Mesothelial cell of epicardium (in vitro differentiated cells): Measurements from ENCODE around the gene NPIPA1. TPM values are rescaled to one million over a fixed set of nuclear protein-coding genes. Genes with fewer than 3 reads are reported as not detected.
"Not testable (repeated sequence)": the region's sequence is repeated elsewhere in the genome, so short reads cannot be mapped to it uniquely, and the experiment has no call there.

Experiments used
- DNase-seq, 2 experiments: peaks; one replicate each; pipeline ENCODE4 v3.0.0; 2021; ENCODE audit warnings: low spot score in 2 of 2; ENCODE audit not compliant: unreplicated experiment in 2 of 2
- H3K27ac Mint-ChIP-seq: 2 replicates; pipeline ENCODE4 v1.8.0; 2021; ENCODE audit warnings: mixed read lengths
- H3K27me3 Mint-ChIP-seq: 2 replicates; pipeline ENCODE4 v1.8.0; 2021; ENCODE audit warnings: low read depth, mixed read lengths
- H3K36me3 Mint-ChIP-seq: 2 replicates; pipeline ENCODE4 v1.8.0; 2021; ENCODE audit warnings: mixed read lengths
- H3K4me1 Mint-ChIP-seq: 2 replicates; pipeline ENCODE4 v1.8.0; 2021; ENCODE audit warnings: mixed read lengths
- H3K4me3 Mint-ChIP-seq: 2 replicates; pipeline ENCODE4 v1.8.0; 2021; ENCODE audit warnings: mild to moderate bottlenecking, moderate library complexity, mixed read lengths
- H3K9me3 Mint-ChIP-seq: 2 replicates; pipeline ENCODE4 v1.8.0; 2021; ENCODE audit warnings: mixed read lengths
- total RNA-seq: library from RNA; stranded (reverse); gene quantifications from 3 replicates; pipeline ENCODE4 v1.2.1, GENCODE V29; 2021
- TF ChIP-seq, protein P1 (sequence below): fragments of 200-600 bp; sonication (generic); IDR thresholded peaks from one replicate; pipeline ENCODE4 v1.5.0; 2021; ENCODE audit warnings: antibody characterized with exemption; ENCODE audit not compliant: unreplicated experiment

The NPIPA1 gene
- total RNA-seq, 1 donor from 2014 or later, result 261 TPM

- H3K27me3 Mint-ChIP-seq, result peaks cover 33% of the 10 kb centered on the region
- DNase-seq, result no peak
- H3K4me3 Mint-ChIP-seq, result no peak overlapping the region
- H3K36me3 Mint-ChIP-seq, result no peaks in the 10 kb centered on the region
- H3K4me1 Mint-ChIP-seq, result no peaks in the 10 kb centered on the region
- no peak overlapping the region for H3K27ac Mint-ChIP-seq
- peaks cover 6% of the 10 kb centered on the region for H3K9me3 Mint-ChIP-seq
- TF ChIP-seq, protein P1, sequence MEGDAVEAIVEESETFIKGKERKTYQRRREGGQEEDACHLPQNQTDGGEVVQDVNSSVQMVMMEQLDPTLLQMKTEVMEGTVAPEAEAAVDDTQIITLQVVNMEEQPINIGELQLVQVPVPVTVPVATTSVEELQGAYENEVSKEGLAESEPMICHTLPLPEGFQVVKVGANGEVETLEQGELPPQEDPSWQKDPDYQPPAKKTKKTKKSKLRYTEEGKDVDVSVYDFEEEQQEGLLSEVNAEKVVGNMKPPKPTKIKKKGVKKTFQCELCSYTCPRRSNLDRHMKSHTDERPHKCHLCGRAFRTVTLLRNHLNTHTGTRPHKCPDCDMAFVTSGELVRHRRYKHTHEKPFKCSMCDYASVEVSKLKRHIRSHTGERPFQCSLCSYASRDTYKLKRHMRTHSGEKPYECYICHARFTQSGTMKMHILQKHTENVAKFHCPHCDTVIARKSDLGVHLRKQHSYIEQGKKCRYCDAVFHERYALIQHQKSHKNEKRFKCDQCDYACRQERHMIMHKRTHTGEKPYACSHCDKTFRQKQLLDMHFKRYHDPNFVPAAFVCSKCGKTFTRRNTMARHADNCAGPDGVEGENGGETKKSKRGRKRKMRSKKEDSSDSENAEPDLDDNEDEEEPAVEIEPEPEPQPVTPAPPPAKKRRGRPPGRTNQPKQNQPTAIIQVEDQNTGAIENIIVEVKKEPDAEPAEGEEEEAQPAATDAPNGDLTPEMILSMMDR, result no peak
These were observed 26.3 kb downstream of the NPIPA1 start for GRCh38 chr16:14963281-14964173.

GRCh38 chr16:14965328-14965727, 28.1 kb downstream of the NPIPA1 start:
- H3K27ac Mint-ChIP-seq, result no peak overlapping the region
- no peaks in the 10 kb centered on the region for H3K4me1 Mint-ChIP-seq
- TF ChIP-seq, protein P1, result no peak
- no peak for DNase-seq
- H3K9me3 Mint-ChIP-seq, result peaks cover 6% of the 10 kb centered on the region
- no peak overlapping the region for H3K4me3 Mint-ChIP-seq
- peaks cover 29% of the 10 kb centered on the region for H3K27me3 Mint-ChIP-seq
- no peaks in the 10 kb centered on the region for H3K36me3 Mint-ChIP-seq

GRCh38 chr16:14969795-14970194, 32.6 kb downstream of the NPIPA1 start:
- not testable (repeated sequence) for H3K4me1 Mint-ChIP-seq, H3K27me3 Mint-ChIP-seq, H3K4me3 Mint-ChIP-seq, DNase-seq, H3K27ac Mint-ChIP-seq, H3K9me3 Mint-ChIP-seq, H3K36me3 Mint-ChIP-seq

DNA sequence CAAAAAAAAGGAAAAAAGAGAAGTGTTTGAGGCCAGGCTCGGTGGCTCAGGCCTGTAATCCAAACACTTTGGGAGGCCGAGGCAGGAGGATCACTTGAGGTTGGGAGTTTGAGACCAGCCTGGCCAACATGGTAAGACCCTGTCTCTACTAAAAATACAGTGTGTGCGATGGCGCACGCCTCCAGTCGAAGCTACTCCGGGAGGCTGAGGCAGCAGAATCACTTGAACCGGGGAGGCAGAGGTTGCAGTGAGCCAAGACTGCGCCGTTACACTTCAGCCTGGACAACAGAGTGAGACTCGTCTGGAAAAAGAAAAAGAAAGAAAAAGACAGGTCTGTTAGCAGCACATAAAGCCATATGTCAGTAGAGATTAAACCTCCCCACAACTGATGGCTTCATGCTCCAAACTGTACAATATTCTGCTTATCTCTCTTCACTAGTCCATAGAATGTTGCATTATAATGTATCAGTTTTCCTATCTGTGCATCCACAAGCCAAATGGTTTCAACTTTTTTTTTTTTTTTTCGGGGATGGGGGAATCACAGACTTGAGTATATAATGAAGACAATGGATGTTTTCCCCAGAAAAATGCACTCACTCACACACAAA, 34.5 kb downstream of the NPIPA1 start:
- H3K4me3 Mint-ChIP-seq, H3K27me3 Mint-ChIP-seq, DNase-seq, H3K36me3 Mint-ChIP-seq, H3K27ac Mint-ChIP-seq, H3K9me3 Mint-ChIP-seq: not testable (repeated sequence)
- H3K4me1 Mint-ChIP-seq, result peaks cover 11% of the 10 kb centered on the region

GRCh38 chr16:14973785-14974322, 36.6 kb downstream of the NPIPA1 start:
- H3K4me3 Mint-ChIP-seq, result peak overlapping the region; percentile 91
- not testable (repeated sequence) for H3K9me3 Mint-ChIP-seq, H3K36me3 Mint-ChIP-seq, DNase-seq, H3K27me3 Mint-ChIP-seq
- peaks cover 18% of the 10 kb centered on the region for H3K4me1 Mint-ChIP-seq
- peak overlapping the region; percentile 43 for H3K27ac Mint-ChIP-seq

DNA sequence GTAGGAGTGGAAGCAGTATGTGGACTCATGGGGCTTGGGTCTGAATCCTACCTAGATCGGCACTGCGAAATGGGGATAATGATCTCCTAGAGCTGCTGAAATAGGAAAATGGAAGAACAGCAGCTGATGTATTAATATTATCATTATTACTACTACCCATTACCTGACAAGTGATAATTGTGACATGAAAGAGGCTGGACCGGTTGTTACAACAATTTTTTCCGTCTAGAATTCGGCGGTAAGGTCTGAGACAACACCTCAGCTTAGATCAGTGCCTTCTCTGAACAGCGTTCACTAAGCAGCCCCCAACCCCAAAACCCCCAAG, 37.0 kb downstream of the NPIPA1 start:
- H3K9me3 Mint-ChIP-seq, result not testable (repeated sequence)
- Mint-ChIP-seq H3K4me3 (peak overlapping the region; percentile 91), H3K27ac (peak overlapping the region; percentile 96)

DNA sequence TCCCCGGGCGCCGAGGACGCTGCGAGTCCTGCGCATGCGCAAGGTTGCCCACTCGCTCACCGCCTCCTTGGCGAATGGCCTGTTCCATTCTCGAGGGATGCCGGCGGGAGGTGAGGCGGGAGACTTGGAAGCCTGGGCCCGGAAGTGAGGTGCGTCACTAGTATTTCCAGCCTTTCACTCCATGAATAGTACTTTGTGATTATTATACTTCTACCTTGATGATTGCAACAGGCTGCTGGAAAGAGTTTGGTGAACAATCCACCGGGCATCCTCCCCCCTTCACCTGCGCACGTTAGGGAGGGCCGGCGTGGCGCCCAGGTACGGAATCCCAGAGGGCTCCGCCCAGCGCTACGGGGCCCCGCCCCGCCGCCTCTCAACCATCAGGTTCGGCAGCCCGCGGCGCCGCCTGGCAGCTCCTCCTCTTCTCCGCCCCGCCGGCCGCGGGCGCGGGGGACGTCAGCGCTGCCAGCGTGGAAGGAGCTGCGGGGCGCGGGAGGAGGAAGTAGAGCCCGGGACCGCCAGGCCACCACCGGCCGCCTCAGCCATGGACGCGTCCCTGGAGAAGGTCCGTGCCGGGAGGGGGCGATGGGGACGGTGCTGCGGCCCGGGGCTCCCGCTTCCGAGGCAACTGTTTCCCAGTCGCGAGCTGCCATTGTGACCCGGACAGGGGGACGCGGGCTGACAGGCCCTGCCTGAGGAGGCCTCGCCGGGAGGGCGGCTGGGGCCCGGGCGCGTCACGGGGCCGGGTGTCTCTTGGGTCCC, 37.6 kb downstream of the NPIPA1 start, which contains the start of gene PDXDC1:
Gene PDXDC1, plus strand, starts transcription at position 371 of the 762 bp plus-strand sequence. Its CDS starts 174 bp downstream, at position 545.
- peaks cover 22% of the 10 kb centered on the region for H3K4me1 Mint-ChIP-seq
- peak within 1 kb of the TSS; percentile 91 for H3K4me3 Mint-ChIP-seq
- H3K27ac Mint-ChIP-seq, result peak within 1 kb of the TSS; percentile 96
- peak; percentile 98 to 99 for DNase-seq
- H3K27me3 Mint-ChIP-seq, H3K9me3 Mint-ChIP-seq, H3K36me3 Mint-ChIP-seq: not testable (repeated sequence)

More for the DNA sequence above, 37.0 kb downstream of the NPIPA1 start:
- not testable (repeated sequence) for H3K27me3 Mint-ChIP-seq, H3K36me3 Mint-ChIP-seq, DNase-seq
- peaks cover 18% of the 10 kb centered on the region for H3K4me1 Mint-ChIP-seq
